ENCODE results near the gene RXYLT1.

GRCh38 chr12:63770375-63770774 is 9.3 kb upstream of the RXYLT1 start:
- TF ChIP-seq CTCF (IDR thresholded peaks at IDR 0.05): no peak
- no peak for TF ChIP-seq POLR2A (IDR thresholded peaks at IDR 0.05)
